ENCODE results near the gene TMUB1.

TMUB1 gene

GRCh38 chr7:151129117-151129959, 46.0 kb upstream of the TMUB1 start:
- Histone ChIP-seq H2AFZ (ENCODE audit: low read length) (no peak overlapping the region), H3K9me3 (replicated peaks; ENCODE audit: insufficient read depth, low read length) (no peaks in the 10 kb centered on the region), H3K4me2 (ENCODE audit: low read depth, low read length) (no peak overlapping the region), H3K4me1 (ENCODE audit: low read length) (no peaks in the 10 kb centered on the region), H3K27me3 (replicated peaks; ENCODE audit: insufficient read depth, low read length) (no peaks in the 10 kb centered on the region), H3K36me3 (replicated peaks; ENCODE audit: insufficient read depth, low read length) (no peaks in the 10 kb centered on the region), H3K4me3 (ENCODE audit: low read length) (no peak overlapping the region), H3K9ac (ENCODE audit: low read length) (no peak overlapping the region), H3K27ac (ENCODE audit: low read length) (no peak overlapping the region), H3F3A (ENCODE audit: insufficient read depth, low read length) (no peaks in the 10 kb centered on the region), H4K20me1 (ENCODE audit: insufficient read depth, low read length) (no peaks in the 10 kb centered on the region), H3K79me2 (ENCODE audit: low read length) (no peaks in the 10 kb centered on the region), H3K9me2 (replicated peaks; ENCODE audit: insufficient read depth, low read length) (no peaks in the 10 kb centered on the region)
- no peak for TF ChIP-seq EZH2phosphoT487 (IDR thresholded peaks at IDR 0.05; ENCODE audit: low read length)
- TF ChIP-seq, protein P1, sequence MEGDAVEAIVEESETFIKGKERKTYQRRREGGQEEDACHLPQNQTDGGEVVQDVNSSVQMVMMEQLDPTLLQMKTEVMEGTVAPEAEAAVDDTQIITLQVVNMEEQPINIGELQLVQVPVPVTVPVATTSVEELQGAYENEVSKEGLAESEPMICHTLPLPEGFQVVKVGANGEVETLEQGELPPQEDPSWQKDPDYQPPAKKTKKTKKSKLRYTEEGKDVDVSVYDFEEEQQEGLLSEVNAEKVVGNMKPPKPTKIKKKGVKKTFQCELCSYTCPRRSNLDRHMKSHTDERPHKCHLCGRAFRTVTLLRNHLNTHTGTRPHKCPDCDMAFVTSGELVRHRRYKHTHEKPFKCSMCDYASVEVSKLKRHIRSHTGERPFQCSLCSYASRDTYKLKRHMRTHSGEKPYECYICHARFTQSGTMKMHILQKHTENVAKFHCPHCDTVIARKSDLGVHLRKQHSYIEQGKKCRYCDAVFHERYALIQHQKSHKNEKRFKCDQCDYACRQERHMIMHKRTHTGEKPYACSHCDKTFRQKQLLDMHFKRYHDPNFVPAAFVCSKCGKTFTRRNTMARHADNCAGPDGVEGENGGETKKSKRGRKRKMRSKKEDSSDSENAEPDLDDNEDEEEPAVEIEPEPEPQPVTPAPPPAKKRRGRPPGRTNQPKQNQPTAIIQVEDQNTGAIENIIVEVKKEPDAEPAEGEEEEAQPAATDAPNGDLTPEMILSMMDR (IDR thresholded peaks at IDR 0.05; ENCODE audit: low read length) = no peak
- TF ChIP-seq EZH2 (optimal IDR thresholded peaks at IDR 0.05; ENCODE audit: low read depth, low read length) = no peak
- no peak for DNase-seq

GRCh38 chr7:151128716-151129115, 45.4 kb upstream of the TMUB1 start:
- Histone ChIP-seq H3K79me2 (ENCODE audit: low read length) (no peaks in the 10 kb centered on the region), H3F3A (ENCODE audit: insufficient read depth, low read length) (no peaks in the 10 kb centered on the region), H2AFZ (ENCODE audit: low read length) (no peak overlapping the region), H3K9me3 (replicated peaks; ENCODE audit: insufficient read depth, low read length) (no peaks in the 10 kb centered on the region), H3K9me2 (replicated peaks; ENCODE audit: insufficient read depth, low read length) (no peaks in the 10 kb centered on the region), H3K36me3 (replicated peaks; ENCODE audit: insufficient read depth, low read length) (no peaks in the 10 kb centered on the region), H3K4me3 (ENCODE audit: low read length) (no peak overlapping the region), H3K4me1 (ENCODE audit: low read length) (no peaks in the 10 kb centered on the region), H3K9ac (ENCODE audit: low read length) (no peak overlapping the region), H3K27me3 (replicated peaks; ENCODE audit: insufficient read depth, low read length) (no peaks in the 10 kb centered on the region), H4K20me1 (ENCODE audit: insufficient read depth, low read length) (no peaks in the 10 kb centered on the region), H3K27ac (ENCODE audit: low read length) (no peak overlapping the region), H3K4me2 (ENCODE audit: low read depth, low read length) (no peak overlapping the region)
- TF ChIP-seq EZH2phosphoT487 (IDR thresholded peaks at IDR 0.05; ENCODE audit: low read length) = no peak
- DNase-seq = no peak

DNA sequence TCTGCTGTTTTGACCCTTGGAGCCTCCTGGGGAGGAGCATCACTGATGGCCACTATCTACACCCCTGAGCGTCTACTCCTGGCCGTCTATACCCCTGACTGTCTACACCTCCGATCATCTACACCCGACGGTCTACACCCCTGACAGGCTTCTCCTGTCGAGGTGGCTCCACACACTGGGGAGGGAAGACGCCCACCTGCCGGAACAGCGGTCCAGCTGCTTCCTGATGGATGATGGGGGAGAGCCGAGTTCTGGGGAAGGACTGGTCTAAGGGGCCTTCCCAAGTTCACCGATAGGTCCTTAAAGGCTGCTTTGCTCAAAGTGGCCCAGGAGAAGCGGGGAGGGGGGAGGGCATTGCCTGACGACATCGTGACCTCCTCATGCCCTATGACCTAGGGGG, 44.9 kb upstream of the TMUB1 start:
- no peaks in the 10 kb centered on the region for H3K9me2 ChIP-seq (replicated peaks; ENCODE audit: insufficient read depth, low read length)
- no peaks in the 10 kb centered on the region for H3K79me2 ChIP-seq (ENCODE audit: low read length)
- H4K20me1 ChIP-seq (ENCODE audit: insufficient read depth, low read length) = no peaks in the 10 kb centered on the region
- H3K4me1 ChIP-seq (ENCODE audit: low read length) = no peaks in the 10 kb centered on the region
- no peak overlapping the region for H3K9ac ChIP-seq (ENCODE audit: low read length)
- no peak for TF ChIP-seq EZH2phosphoT487 (IDR thresholded peaks at IDR 0.05; ENCODE audit: low read length)
- TF ChIP-seq EZH2 (optimal IDR thresholded peaks at IDR 0.05; ENCODE audit: low read depth, low read length) = no peak
- TF ChIP-seq, protein P1 (IDR thresholded peaks at IDR 0.05; ENCODE audit: low read length) = no peak
- no peaks in the 10 kb centered on the region for H3F3A ChIP-seq (ENCODE audit: insufficient read depth, low read length)
- H3K36me3 ChIP-seq (replicated peaks; ENCODE audit: insufficient read depth, low read length) = no peaks in the 10 kb centered on the region
- no peaks in the 10 kb centered on the region for H3K9me3 ChIP-seq (replicated peaks; ENCODE audit: insufficient read depth, low read length)
- no peak overlapping the region for H3K27ac ChIP-seq (ENCODE audit: low read length)
- no peak overlapping the region for H2AFZ ChIP-seq (ENCODE audit: low read length)
- H3K4me3 ChIP-seq (ENCODE audit: low read length) = no peak overlapping the region
- H3K27me3 ChIP-seq (replicated peaks; ENCODE audit: insufficient read depth, low read length) = no peaks in the 10 kb centered on the region
- H3K4me2 ChIP-seq (ENCODE audit: low read depth, low read length) = no peak overlapping the region
- no peak for DNase-seq

- no peaks in the 10 kb centered on the region for H3K9me3 ChIP-seq (replicated peaks; ENCODE audit: insufficient read depth, low read length)
- no peak overlapping the region for H3K27ac ChIP-seq (ENCODE audit: low read length)
- H4K20me1 ChIP-seq (ENCODE audit: insufficient read depth, low read length) = no peaks in the 10 kb centered on the region
- no peak for DNase-seq
- no peak overlapping the region for H3K4me3 ChIP-seq (ENCODE audit: low read length)
- no peaks in the 10 kb centered on the region for H3K4me1 ChIP-seq (ENCODE audit: low read length)
- H3K27me3 ChIP-seq (replicated peaks; ENCODE audit: insufficient read depth, low read length) = no peaks in the 10 kb centered on the region
- no peak overlapping the region for H2AFZ ChIP-seq (ENCODE audit: low read length)
- H3K36me3 ChIP-seq (replicated peaks; ENCODE audit: insufficient read depth, low read length) = no peaks in the 10 kb centered on the region
- no peak overlapping the region for H3K9ac ChIP-seq (ENCODE audit: low read length)
- H3K79me2 ChIP-seq (ENCODE audit: low read length) = no peaks in the 10 kb centered on the region
- no peaks in the 10 kb centered on the region for H3K9me2 ChIP-seq (replicated peaks; ENCODE audit: insufficient read depth, low read length)
- no peak overlapping the region for H3K4me2 ChIP-seq (ENCODE audit: low read depth, low read length)
- TF ChIP-seq EZH2phosphoT487 (IDR thresholded peaks at IDR 0.05; ENCODE audit: low read length) = no peak
- TF ChIP-seq EZH2 (optimal IDR thresholded peaks at IDR 0.05; ENCODE audit: low read depth, low read length) = no peak
- no peaks in the 10 kb centered on the region for H3F3A ChIP-seq (ENCODE audit: insufficient read depth, low read length)
These were observed 43.3 kb upstream of the TMUB1 start for GRCh38 chr7:151126491-151127137.

Data from MM.1S (cell line).